ENCODE results near the gene EXOC4.

The EXOC4 gene

GRCh38 chr7:133452577-133452976 lies 199.7 kb downstream of the EXOC4 start:
- peaks cover 3% of the 10 kb centered on the region; the same call in 1 of the 2 replicates for H3K4me1 ChIP-seq (ENCODE audit: insufficient read depth, low read length)
- H3K27me3 ChIP-seq (ENCODE audit: insufficient read depth, low read length) = no peaks in the 10 kb centered on the region
- H3K9me3 ChIP-seq (ENCODE audit: insufficient read depth, low read depth, low read length) = no peaks in the 10 kb centered on the region
- 100% methylated on average over 2 of the region's 2 CpGs for WGBS
- no peak overlapping the region for H3K27ac ChIP-seq (ENCODE audit: low read depth, low read length)
- no peak overlapping the region for H3K9ac ChIP-seq (ENCODE audit: low read depth, low read length)
- H3K4me3 ChIP-seq (ENCODE audit: low read length) = no peak overlapping the region
- no peaks in the 10 kb centered on the region for H3K36me3 ChIP-seq (ENCODE audit: insufficient read depth, low read length)

GRCh38 chr7:133458688-133459087 lies 205.8 kb downstream of the EXOC4 start:
- Histone ChIP-seq H3K4me1 (ENCODE audit: insufficient read depth, low read length) (0 out of 2 replicates have a peak, but pooled peaks cover 4% of the 10 kb centered on the region), H3K36me3 (ENCODE audit: insufficient read depth, low read length) (no peaks in the 10 kb centered on the region), H3K27me3 (ENCODE audit: insufficient read depth, low read length) (no peaks in the 10 kb centered on the region), H3K4me3 (ENCODE audit: low read length) (no peak overlapping the region), H3K27ac (ENCODE audit: low read depth, low read length) (no peak overlapping the region), H3K9me3 (ENCODE audit: insufficient read depth, low read depth, low read length) (no peaks in the 10 kb centered on the region), H3K9ac (ENCODE audit: low read depth, low read length) (no peak overlapping the region)
- WGBS = 83% methylated on average over 1 of the region's 2 CpGs

GRCh38 chr7:133461421-133461820 lies 208.5 kb downstream of the EXOC4 start:
- Histone ChIP-seq H3K27me3 (ENCODE audit: insufficient read depth, low read length) (no peaks in the 10 kb centered on the region), H3K4me3 (ENCODE audit: low read length) (no peak overlapping the region), H3K36me3 (ENCODE audit: insufficient read depth, low read length) (no peaks in the 10 kb centered on the region), H3K9me3 (ENCODE audit: insufficient read depth, low read depth, low read length) (no peaks in the 10 kb centered on the region), H3K9ac (ENCODE audit: low read depth, low read length) (no peak overlapping the region), H3K4me1 (ENCODE audit: insufficient read depth, low read length) (0 out of 2 replicates have a peak, but pooled peaks cover 4% of the 10 kb centered on the region), H3K27ac (ENCODE audit: low read depth, low read length) (no peak overlapping the region)
- 79% methylated on average over 1 of the region's 1 CpG for WGBS

GRCh38 chr7:133475655-133476054 lies 222.8 kb downstream of the EXOC4 start:
- Histone ChIP-seq H3K4me1 (ENCODE audit: insufficient read depth, low read length) (no peaks in the 10 kb centered on the region), H3K27me3 (ENCODE audit: insufficient read depth, low read length) (no peaks in the 10 kb centered on the region), H3K36me3 (ENCODE audit: insufficient read depth, low read length) (peaks cover 6% of the 10 kb centered on the region), H3K9me3 (ENCODE audit: insufficient read depth, low read depth, low read length) (no peaks in the 10 kb centered on the region), H3K9ac (ENCODE audit: low read depth, low read length) (no peak overlapping the region), H3K4me3 (ENCODE audit: low read length) (no peak overlapping the region), H3K27ac (ENCODE audit: low read depth, low read length) (no peak overlapping the region)

GRCh38 chr7:133477791-133478190 lies 224.9 kb downstream of the EXOC4 start:
- no peak overlapping the region for H3K27ac ChIP-seq (ENCODE audit: low read depth, low read length)
- no peaks in the 10 kb centered on the region for H3K27me3 ChIP-seq (ENCODE audit: insufficient read depth, low read length)
- no peaks in the 10 kb centered on the region for H3K4me1 ChIP-seq (ENCODE audit: insufficient read depth, low read length)
- no peak overlapping the region for H3K9ac ChIP-seq (ENCODE audit: low read depth, low read length)
- no peaks in the 10 kb centered on the region for H3K9me3 ChIP-seq (ENCODE audit: insufficient read depth, low read depth, low read length)
- H3K4me3 ChIP-seq (ENCODE audit: low read length) = no peak overlapping the region
- 100% methylated on average over 2 of the region's 2 CpGs for WGBS
- H3K36me3 ChIP-seq (ENCODE audit: insufficient read depth, low read length) = peaks cover 6% of the 10 kb centered on the region

- 95% methylated on average over 2 of the region's 3 CpGs for WGBS
- Histone ChIP-seq H3K9ac (ENCODE audit: low read depth, low read length) (no peak overlapping the region), H3K27me3 (ENCODE audit: insufficient read depth, low read length) (no peaks in the 10 kb centered on the region), H3K9me3 (ENCODE audit: insufficient read depth, low read depth, low read length) (no peaks in the 10 kb centered on the region), H3K4me1 (ENCODE audit: insufficient read depth, low read length) (no peaks in the 10 kb centered on the region), H3K36me3 (ENCODE audit: insufficient read depth, low read length) (peaks cover 6% of the 10 kb centered on the region), H3K4me3 (ENCODE audit: low read length) (no peak overlapping the region), H3K27ac (ENCODE audit: low read depth, low read length) (no peak overlapping the region)
Measured at GRCh38 chr7:133478591-133479135, 225.8 kb downstream of the EXOC4 start.

- 94% methylated on average over 10 of the region's 10 CpGs for WGBS
- H3K9ac ChIP-seq (ENCODE audit: low read depth, low read length) = no peak overlapping the region
- H3K36me3 ChIP-seq (ENCODE audit: insufficient read depth, low read length) = peaks cover 6% of the 10 kb centered on the region
- H3K9me3 ChIP-seq (ENCODE audit: insufficient read depth, low read depth, low read length) = no peaks in the 10 kb centered on the region
- H3K27ac ChIP-seq (ENCODE audit: low read depth, low read length) = no peak overlapping the region
- no peak overlapping the region for H3K4me3 ChIP-seq (ENCODE audit: low read length)
- no peaks in the 10 kb centered on the region for H3K4me1 ChIP-seq (ENCODE audit: insufficient read depth, low read length)
- H3K27me3 ChIP-seq (ENCODE audit: insufficient read depth, low read length) = no peaks in the 10 kb centered on the region
Measured at GRCh38 chr7:133479456-133480065, 226.7 kb downstream of the EXOC4 start.

GRCh38 chr7:133480868-133481267 lies 228.0 kb downstream of the EXOC4 start:
- Histone ChIP-seq H3K36me3 (ENCODE audit: insufficient read depth, low read length) (peaks cover 6% of the 10 kb centered on the region), H3K9ac (ENCODE audit: low read depth, low read length) (no peak overlapping the region), H3K9me3 (ENCODE audit: insufficient read depth, low read depth, low read length) (no peaks in the 10 kb centered on the region), H3K27ac (ENCODE audit: low read depth, low read length) (no peak overlapping the region), H3K4me1 (ENCODE audit: insufficient read depth, low read length) (no peaks in the 10 kb centered on the region), H3K4me3 (ENCODE audit: low read length) (no peak overlapping the region), H3K27me3 (ENCODE audit: insufficient read depth, low read length) (no peaks in the 10 kb centered on the region)
- WGBS = 98% methylated on average over 3 of the region's 4 CpGs

GRCh38 chr7:133481676-133482075 lies 228.8 kb downstream of the EXOC4 start:
- no peak overlapping the region for H3K9ac ChIP-seq (ENCODE audit: low read depth, low read length)
- peaks cover 6% of the 10 kb centered on the region for H3K36me3 ChIP-seq (ENCODE audit: insufficient read depth, low read length)
- H3K27me3 ChIP-seq (ENCODE audit: insufficient read depth, low read length) = no peaks in the 10 kb centered on the region
- no peak overlapping the region for H3K4me3 ChIP-seq (ENCODE audit: low read length)
- no peaks in the 10 kb centered on the region for H3K4me1 ChIP-seq (ENCODE audit: insufficient read depth, low read length)
- WGBS = 94% methylated on average over 3 of the region's 3 CpGs
- H3K27ac ChIP-seq (ENCODE audit: low read depth, low read length) = no peak overlapping the region
- no peaks in the 10 kb centered on the region for H3K9me3 ChIP-seq (ENCODE audit: insufficient read depth, low read depth, low read length)

GRCh38 chr7:133482599-133482998 lies 229.7 kb downstream of the EXOC4 start:
- no peaks in the 10 kb centered on the region for H3K27me3 ChIP-seq (ENCODE audit: insufficient read depth, low read length)
- H3K27ac ChIP-seq (ENCODE audit: low read depth, low read length) = no peak overlapping the region
- 98% methylated on average over 1 of the region's 1 CpG for WGBS
- no peaks in the 10 kb centered on the region for H3K9me3 ChIP-seq (ENCODE audit: insufficient read depth, low read depth, low read length)
- H3K4me3 ChIP-seq (ENCODE audit: low read length) = no peak overlapping the region
- H3K36me3 ChIP-seq (ENCODE audit: insufficient read depth, low read length) = peaks cover 6% of the 10 kb centered on the region
- no peaks in the 10 kb centered on the region for H3K4me1 ChIP-seq (ENCODE audit: insufficient read depth, low read length)
- H3K9ac ChIP-seq (ENCODE audit: low read depth, low read length) = no peak overlapping the region

- H3K4me3 ChIP-seq (ENCODE audit: low read length) = no peak overlapping the region
- no peaks in the 10 kb centered on the region for H3K4me1 ChIP-seq (ENCODE audit: insufficient read depth, low read length)
Measured at GRCh38 chr7:133484086-133484485, 231.2 kb downstream of the EXOC4 start.

GRCh38 chr7:133489906-133490305 lies 237.0 kb downstream of the EXOC4 start:
- Histone ChIP-seq H3K27ac (ENCODE audit: low read depth, low read length) (no peak overlapping the region), H3K4me3 (ENCODE audit: low read length) (no peak overlapping the region), H3K9me3 (ENCODE audit: insufficient read depth, low read depth, low read length) (no peaks in the 10 kb centered on the region), H3K9ac (ENCODE audit: low read depth, low read length) (no peak overlapping the region), H3K36me3 (ENCODE audit: insufficient read depth, low read length) (no peaks in the 10 kb centered on the region), H3K27me3 (ENCODE audit: insufficient read depth, low read length) (no peaks in the 10 kb centered on the region), H3K4me1 (ENCODE audit: insufficient read depth, low read length) (no peaks in the 10 kb centered on the region)
- 89% methylated on average over 3 of the region's 3 CpGs for WGBS

More at GRCh38 chr7:133484086-133484485, 231.2 kb downstream of the EXOC4 start:
- Histone ChIP-seq H3K36me3 (ENCODE audit: insufficient read depth, low read length) (peaks cover 6% of the 10 kb centered on the region), H3K27me3 (ENCODE audit: insufficient read depth, low read length) (no peaks in the 10 kb centered on the region), H3K27ac (ENCODE audit: low read depth, low read length) (no peak overlapping the region), H3K9me3 (ENCODE audit: insufficient read depth, low read depth, low read length) (no peaks in the 10 kb centered on the region), H3K9ac (ENCODE audit: low read depth, low read length) (no peak overlapping the region)
- WGBS = 96% methylated on average over 2 of the region's 2 CpGs
